OCI-LY7 (cell line): ENCODE data around the gene BRD2. TPM values are rescaled to one million over a fixed set of nuclear protein-coding genes. Genes with fewer than 3 reads are reported as not detected.
A peak's percentile ranks its signal among the peaks of the same experiment; 100 is the strongest.

Experiments
- BruUV-seq: library from RNA; stranded (reverse); fragments of 400-500 nt; replicated peaks from 2 replicates; lab custom pipeline; 2021; lab: Mats Ljungman, UMichigan
- CTCF ChIA-PET: fragments of 300-600 bp; sonication (Branson Sonifier 250); formaldehyde crosslinking; loops from one replicate; lab custom pipeline; 2022; ENCODE audit warnings: antibody characterized with exemption; ENCODE audit not compliant: unreplicated experiment; lab: Charles Lee
- POLR2A ChIA-PET: fragments of 300-600 bp; sonication (Branson Sonifier 250); formaldehyde crosslinking; loops from one replicate; lab custom pipeline; 2022; ENCODE audit warnings: antibody characterized with exemption; lab: Charles Lee
- DNase-seq: peaks from one replicate; pipeline ENCODE4 v3.0.0-alpha.2; 2015; ENCODE audit warnings: low spot score
- H2AFZ ChIP-seq: fragments of 200-600 bp; sonication (generic), shearing (Covaris generic); 2 replicates; pipeline ENCODE4 v1.6.1; 2014; ENCODE audit warnings: mild to moderate bottlenecking, antibody characterized with exemption, low read length, moderate library complexity
- H3K27ac ChIP-seq: fragments of 200-600 bp; sonication (generic); 2 replicates; pipeline ENCODE4 v1.5.1; 2014; ENCODE audit warnings: mixed run types, low read depth, mild to moderate bottlenecking, moderate library complexity, low read length, inconsistent platforms; ENCODE audit not compliant: poor library complexity, severe bottlenecking
- H3K36me3 ChIP-seq: fragments of 200-600 bp; sonication (generic); 2 replicates; pipeline ENCODE4 v1.6.1; 2014; ENCODE audit warnings: mild to moderate bottlenecking, antibody characterized with exemption, low read length, moderate library complexity, mixed read lengths; ENCODE audit not compliant: insufficient read depth
- H3K4me1 ChIP-seq: fragments of 200-600 bp; sonication (generic); 2 replicates; pipeline ENCODE4 v1.5.1; 2014; ENCODE audit warnings: mild to moderate bottlenecking, low read length; ENCODE audit not compliant: insufficient read depth, poor library complexity, severe bottlenecking
- H3K4me2 ChIP-seq: fragments of 200-600 bp; sonication (generic); 2 replicates; pipeline ENCODE4 v1.6.1; 2014; ENCODE audit warnings: mild to moderate bottlenecking, low read length
- H3K4me3 ChIP-seq: fragments of 200-600 bp; sonication (generic); 2 replicates; pipeline ENCODE4 v1.5.1; 2014; ENCODE audit warnings: mild to moderate bottlenecking, low read depth, low read length; ENCODE audit not compliant: poor library complexity, severe bottlenecking
- H3K79me2 ChIP-seq: fragments of 200-600 bp; sonication (generic); 2 replicates; pipeline ENCODE4 v1.6.1; 2016; ENCODE audit warnings: low read depth, mild to moderate bottlenecking, low read length, moderate library complexity, mixed read lengths; ENCODE audit not compliant: insufficient read depth
- H3K9me2 ChIP-seq: fragments of 200-600 bp; sonication (generic); 2 replicates; pipeline ENCODE4 v1.6.1; 2016; ENCODE audit warnings: mild to moderate bottlenecking, low read length, mixed read lengths; ENCODE audit not compliant: insufficient read depth
- H3K9me3 ChIP-seq: fragments of 200-600 bp; sonication (generic); 2 replicates; pipeline ENCODE4 v1.6.1; 2014; ENCODE audit warnings: mild to moderate bottlenecking, mixed run types, low read length, mixed read lengths
- H4K20me1 ChIP-seq: fragments of 200-600 bp; sonication (generic); 2 replicates; pipeline ENCODE4 v1.6.1; 2014; ENCODE audit warnings: mild to moderate bottlenecking, antibody characterized with exemption, low read length, moderate library complexity, mixed read lengths; ENCODE audit not compliant: insufficient read depth
- EZH2phosphoT487 ChIP-seq: fragments of 200-600 bp; sonication (generic); IDR thresholded peaks from 2 replicates; pipeline ENCODE4 v1.6.1; 2018; ENCODE audit warnings: low read depth, borderline replicate concordance, mild to moderate bottlenecking, mixed run types, antibody characterized with exemption, low read length, moderate library complexity, mixed read lengths
- intact Hi-C: fragments of 100-400 bp; cut with micrococcal nuclease; formaldehyde crosslinking; loops from one replicate; pipeline ENCODE4 v1.10.0; 2022; ENCODE audit not compliant: unreplicated experiment
- total RNA-seq, 2 experiments: library from RNA; depleted of rRNA in 1 of 2; stranded (reverse); fragments of >200 nt in 1 of 2; shearing (Covaris generic) in 1 of 2; gene quantifications; 2 replicates each; pipeline ENCODE4 v1.2.3, GENCODE V29; 2014 to 2022
- TF ChIP-seq, protein P1 (sequence below): fragments of 200-600 bp; sonication (generic); conservative IDR thresholded peaks from 2 replicates; pipeline ENCODE4 v1.5.1; 2014; ENCODE audit warnings: mild to moderate bottlenecking, antibody characterized with exemption, low read length, moderate library complexity, mixed read lengths

Gene BRD2
- total RNA-seq, 2 experiments from 2014 or later: 236 to 326 TPM

DNA sequence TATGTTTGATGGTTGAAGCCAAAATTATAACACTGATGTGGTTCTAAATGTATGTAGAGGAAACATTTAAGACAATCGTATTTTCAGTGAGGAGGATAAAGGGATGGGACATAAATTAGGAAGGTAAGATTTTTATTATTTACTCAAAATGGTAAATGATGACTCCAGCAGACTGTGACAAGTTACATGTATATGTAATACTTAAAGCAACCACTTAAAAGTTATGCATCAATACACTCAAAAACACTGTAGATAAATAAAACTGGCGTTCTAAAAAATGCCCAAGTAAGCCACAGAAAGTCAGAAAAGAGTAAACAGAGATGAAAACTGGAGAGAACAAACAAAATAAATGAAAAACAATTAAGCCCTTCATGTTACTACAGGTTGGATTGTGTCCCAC, 46.3 kb upstream of the BRD2 start:
- intact Hi-C loops: no loop called here
- Histone ChIP-seq H3K27ac (no peak overlapping the region), H3K9me3 (no peaks in the 10 kb centered on the region), H3K4me2 (peak overlapping the region; percentile 54), H3K4me3 (no peak overlapping the region), H3K36me3 (no peaks in the 10 kb centered on the region), H4K20me1 (no peaks in the 10 kb centered on the region), H3K79me2 (no peaks in the 10 kb centered on the region), H2AFZ (peak overlapping the region; percentile 90; the same call in 1 of the 2 replicates), H3K4me1 (peaks cover 29% of the 10 kb centered on the region), H3K9me2 (no peaks in the 10 kb centered on the region)
- TF ChIP-seq, protein P1, sequence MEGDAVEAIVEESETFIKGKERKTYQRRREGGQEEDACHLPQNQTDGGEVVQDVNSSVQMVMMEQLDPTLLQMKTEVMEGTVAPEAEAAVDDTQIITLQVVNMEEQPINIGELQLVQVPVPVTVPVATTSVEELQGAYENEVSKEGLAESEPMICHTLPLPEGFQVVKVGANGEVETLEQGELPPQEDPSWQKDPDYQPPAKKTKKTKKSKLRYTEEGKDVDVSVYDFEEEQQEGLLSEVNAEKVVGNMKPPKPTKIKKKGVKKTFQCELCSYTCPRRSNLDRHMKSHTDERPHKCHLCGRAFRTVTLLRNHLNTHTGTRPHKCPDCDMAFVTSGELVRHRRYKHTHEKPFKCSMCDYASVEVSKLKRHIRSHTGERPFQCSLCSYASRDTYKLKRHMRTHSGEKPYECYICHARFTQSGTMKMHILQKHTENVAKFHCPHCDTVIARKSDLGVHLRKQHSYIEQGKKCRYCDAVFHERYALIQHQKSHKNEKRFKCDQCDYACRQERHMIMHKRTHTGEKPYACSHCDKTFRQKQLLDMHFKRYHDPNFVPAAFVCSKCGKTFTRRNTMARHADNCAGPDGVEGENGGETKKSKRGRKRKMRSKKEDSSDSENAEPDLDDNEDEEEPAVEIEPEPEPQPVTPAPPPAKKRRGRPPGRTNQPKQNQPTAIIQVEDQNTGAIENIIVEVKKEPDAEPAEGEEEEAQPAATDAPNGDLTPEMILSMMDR: no peak
- TF ChIP-seq EZH2phosphoT487: no peak
- ChIA-PET CTCF (no interaction called here), POLR2A (interaction anchor here (0.8 to 1.2 kb wide), 3 partner anchors 20 to 50 kb away, joined by 3 to 5 read pairs (median 4); no protein-coding TSS in a partner anchor)
- no peak for DNase-seq
- BruUV-seq: no TSS peak

DNA sequence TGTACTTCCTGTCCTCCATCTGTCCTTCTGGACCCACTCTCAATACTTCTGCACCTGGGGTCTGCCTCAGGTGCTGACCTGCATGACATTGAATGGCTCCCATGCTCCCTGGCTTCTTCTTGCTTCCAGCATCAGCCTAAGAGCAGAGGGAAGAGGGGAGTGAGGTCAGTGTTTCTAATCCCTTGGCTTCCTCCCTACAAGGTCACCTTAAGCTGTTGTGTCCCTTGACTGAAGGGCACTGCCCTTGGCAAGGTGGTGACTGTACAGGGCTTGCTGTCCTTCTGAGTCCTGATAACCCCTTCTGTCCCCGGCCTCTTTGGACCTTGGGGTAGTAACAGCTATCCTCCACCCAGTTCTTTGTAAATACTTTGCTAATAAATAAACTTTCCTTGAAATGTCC, 37.2 kb upstream of the BRD2 start:
- intact Hi-C loops: no loop called here
- TF ChIP-seq, protein P1: no peak
- TF ChIP-seq EZH2phosphoT487: no peak
- H4K20me1 ChIP-seq: no peaks in the 10 kb centered on the region
- H3K4me1 ChIP-seq: peaks cover 24% of the 10 kb centered on the region
- H3K9me3 ChIP-seq: no peaks in the 10 kb centered on the region
- H3K27ac ChIP-seq: no peak overlapping the region
- POLR2A ChIA-PET: interaction anchor here (1.1 kb wide), 1 partner anchor 9 kb away, joined by 3 read pairs; no protein-coding TSS in a partner anchor
- no peaks in the 10 kb centered on the region for H3K9me2 ChIP-seq
- BruUV-seq: no TSS peak
- CTCF ChIA-PET: no interaction called here
- no peak overlapping the region for H2AFZ ChIP-seq
- no peak overlapping the region for H3K4me3 ChIP-seq
- DNase-seq: no peak
- no peak overlapping the region for H3K4me2 ChIP-seq
- peaks cover 27% of the 10 kb centered on the region for H3K36me3 ChIP-seq
- H3K79me2 ChIP-seq: no peaks in the 10 kb centered on the region

DNA sequence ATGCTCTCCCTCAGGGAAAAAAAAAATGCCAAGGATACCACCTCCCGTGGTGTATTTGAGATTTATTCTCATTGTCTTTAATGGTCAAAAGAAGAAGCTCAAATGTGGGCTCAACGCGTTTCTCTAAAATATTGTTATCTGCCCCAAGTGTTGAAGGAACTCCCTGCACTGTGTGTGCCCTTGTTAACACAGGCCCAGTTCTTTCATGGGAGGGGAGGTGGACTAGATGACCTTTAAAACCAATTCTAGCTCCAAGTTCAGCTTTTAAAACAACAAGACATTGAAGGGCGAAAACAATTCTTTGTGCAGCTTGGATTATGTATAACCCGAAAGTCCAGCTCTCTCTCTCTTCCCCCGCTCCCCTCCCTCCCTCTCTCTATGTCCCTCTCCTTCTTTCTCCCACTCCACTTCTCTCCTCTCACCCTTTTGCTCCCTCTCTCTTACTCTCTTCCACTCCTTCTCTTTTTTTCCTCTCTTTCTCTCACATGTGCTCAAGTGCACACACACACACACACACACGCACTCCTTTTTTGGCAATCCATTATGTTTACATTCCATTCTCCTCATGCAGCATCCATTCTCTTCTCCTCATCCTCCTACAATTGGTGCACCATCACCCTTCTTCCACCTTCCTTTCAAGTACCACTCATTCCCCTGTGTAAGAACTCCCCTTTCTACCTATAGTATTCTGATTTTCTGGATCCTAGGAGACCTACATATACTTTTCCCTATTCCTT, 36.1 kb upstream of the BRD2 start:
- CTCF ChIA-PET: interaction anchor here (1.2 to 1.8 kb wide), 3 partner anchors 16 to 23 kb away, joined by 3 to 6 read pairs (median 4); no protein-coding TSS in a partner anchor

More for the DNA sequence above, 36.1 kb upstream of the BRD2 start:
- H4K20me1 ChIP-seq: no peaks in the 10 kb centered on the region
- BruUV-seq: no TSS peak
- no peaks in the 10 kb centered on the region for H3K9me3 ChIP-seq
- H3K27ac ChIP-seq: no peak overlapping the region
- intact Hi-C loops: no loop called here
- POLR2A ChIA-PET: interaction anchor here (0.6 to 0.9 kb wide), 2 partner anchors 39 to 52 kb away, joined by 3 read pairs; no protein-coding TSS in a partner anchor
- no peak overlapping the region for H2AFZ ChIP-seq
- no peak overlapping the region for H3K4me2 ChIP-seq
- no peaks in the 10 kb centered on the region for H3K9me2 ChIP-seq
- no peak overlapping the region for H3K4me3 ChIP-seq
- 0 out of 2 replicates have a peak, but pooled peaks cover 4% of the 10 kb centered on the region for H3K79me2 ChIP-seq
- H3K4me1 ChIP-seq: peaks cover 29% of the 10 kb centered on the region
- peaks cover 38% of the 10 kb centered on the region for H3K36me3 ChIP-seq
- TF ChIP-seq, protein P1: no peak
- no peak for TF ChIP-seq EZH2phosphoT487
- no peak for DNase-seq
